Peyer's patch (tissue), 4 donors: ENCODE results near the gene PKN3. TPM values are rescaled to one million over a fixed set of nuclear protein-coding genes. Genes with fewer than 3 reads are reported as not detected.

Experiments used
- DNase-seq, 3 donors: peaks; one replicate each; pipeline ENCODE4 v3.0.0-alpha.2; 2017 to 2019
- H3K27ac ChIP-seq, 4 donors: fragments of 200-600 bp; sonication (generic); one replicate each; pipeline ENCODE4 v1.5.1; 2016 to 2019
- H3K27me3 ChIP-seq, 2 donors: fragments of 200-600 bp; sonication (generic); one replicate each; pipeline ENCODE4 v1.5.1; 2019
- H3K36me3 ChIP-seq, 3 donors: fragments of 200-600 bp; sonication (generic); one replicate each; pipeline ENCODE4 v1.5.1; 2016 to 2019
- H3K4me1 ChIP-seq, 4 donors: fragments of 200-600 bp; sonication (generic); one replicate each; pipeline ENCODE4 v1.5.1; 2016 to 2019
- H3K4me3 ChIP-seq, 4 donors: fragments of 200-600 bp; sonication (generic); 1 replicate in 3 of 4; 2 replicates in 1 of 4; pipeline ENCODE4 v1.5.1; 2016 to 2019; ENCODE audit warnings: mild to moderate bottlenecking in 1 of 4
- H3K9me3 ChIP-seq, 4 donors: fragments of 200-600 bp; sonication (generic); one replicate each; pipeline ENCODE4 v1.5.1; 2016 to 2019; ENCODE audit warnings: mild to moderate bottlenecking in 1 of 4
- POLR2A ChIP-seq, 2 donors: fragments of 450-650 bp; IDR thresholded peaks; one replicate each; pipeline ENCODE4 v1.5.1; 2017; ENCODE audit warnings: antibody characterized with exemption in 2 of 2, mild to moderate bottlenecking in 2 of 2, moderate library complexity in 2 of 2
- total RNA-seq, 4 donors: library from RNA; depleted of rRNA; stranded (reverse); fragments of >200 nt; gene quantifications; one replicate each; pipeline ENCODE4 v1.1.0, GENCODE V29; 2016
- TF ChIP-seq, protein P1 (sequence below), 6 experiments: fragments of 450-650 bp in 4 of 6; fragments of 200-600 bp in 2 of 6; sonication (generic) in 1 of 6; IDR thresholded peaks; one replicate each; pipeline ENCODE4 v1.5.1; 2017 to 2019; ENCODE audit warnings: antibody characterized with exemption in 6 of 6, mild to moderate bottlenecking in 3 of 6, moderate library complexity in 1 of 6

The PKN3 gene
- total RNA-seq, 4 donors from 2014 or later: 5.6 to 15.7 (median 9.3) TPM

DNA sequence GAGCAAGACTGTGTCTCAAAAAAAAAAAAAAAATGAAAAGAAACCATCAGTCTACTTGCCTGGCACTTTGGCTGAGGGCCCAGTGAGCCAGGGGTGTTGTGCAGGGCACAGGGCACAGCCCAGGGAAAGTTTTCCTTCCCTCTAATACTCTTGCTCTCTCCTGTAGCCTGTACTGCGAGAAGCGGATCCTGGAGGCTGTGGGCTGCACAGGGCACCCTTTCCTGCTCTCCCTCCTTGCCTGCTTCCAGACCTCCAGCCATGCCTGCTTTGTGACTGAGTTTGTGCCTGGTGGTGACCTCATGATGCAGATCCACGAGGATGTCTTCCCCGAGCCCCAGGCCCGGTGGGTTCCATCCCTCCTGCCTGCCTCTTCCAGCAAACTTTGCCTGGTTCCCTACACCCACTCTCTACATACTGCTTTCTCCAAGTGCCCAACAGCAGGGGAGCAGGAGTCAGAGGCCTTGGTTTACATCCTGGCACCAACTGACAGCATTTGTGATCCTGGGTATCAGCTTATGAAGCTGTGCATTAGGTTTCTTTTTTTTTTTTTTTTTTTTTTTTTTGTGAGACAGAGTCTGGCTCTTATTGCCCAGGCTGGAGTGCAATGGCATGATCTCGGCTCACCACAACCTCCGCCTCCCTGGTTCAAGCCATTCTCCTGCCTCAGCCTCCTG, 14.4 kb downstream of the PKN3 start:
- no peaks in the 10 kb centered on the region for H3K9me3 ChIP-seq
- peaks cover 0 to 5% (median 0%) of the 10 kb centered on the region in 3 donors for H3K36me3 ChIP-seq
- DNase-seq: peak in 1 of 3 donors; percentile 36
- no peak for TF ChIP-seq POLR2A (IDR thresholded peaks at IDR 0.05)
- TF ChIP-seq, protein P1, sequence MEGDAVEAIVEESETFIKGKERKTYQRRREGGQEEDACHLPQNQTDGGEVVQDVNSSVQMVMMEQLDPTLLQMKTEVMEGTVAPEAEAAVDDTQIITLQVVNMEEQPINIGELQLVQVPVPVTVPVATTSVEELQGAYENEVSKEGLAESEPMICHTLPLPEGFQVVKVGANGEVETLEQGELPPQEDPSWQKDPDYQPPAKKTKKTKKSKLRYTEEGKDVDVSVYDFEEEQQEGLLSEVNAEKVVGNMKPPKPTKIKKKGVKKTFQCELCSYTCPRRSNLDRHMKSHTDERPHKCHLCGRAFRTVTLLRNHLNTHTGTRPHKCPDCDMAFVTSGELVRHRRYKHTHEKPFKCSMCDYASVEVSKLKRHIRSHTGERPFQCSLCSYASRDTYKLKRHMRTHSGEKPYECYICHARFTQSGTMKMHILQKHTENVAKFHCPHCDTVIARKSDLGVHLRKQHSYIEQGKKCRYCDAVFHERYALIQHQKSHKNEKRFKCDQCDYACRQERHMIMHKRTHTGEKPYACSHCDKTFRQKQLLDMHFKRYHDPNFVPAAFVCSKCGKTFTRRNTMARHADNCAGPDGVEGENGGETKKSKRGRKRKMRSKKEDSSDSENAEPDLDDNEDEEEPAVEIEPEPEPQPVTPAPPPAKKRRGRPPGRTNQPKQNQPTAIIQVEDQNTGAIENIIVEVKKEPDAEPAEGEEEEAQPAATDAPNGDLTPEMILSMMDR (IDR thresholded peaks at IDR 0.05): no peak
- no peak overlapping the region for H3K4me3 ChIP-seq
- no peak overlapping the region for H3K27ac ChIP-seq
- no peaks in the 10 kb centered on the region for H3K27me3 ChIP-seq
- H3K4me1 ChIP-seq: peaks cover 0 to 5% (median 0%) of the 10 kb centered on the region in 4 donors

DNA sequence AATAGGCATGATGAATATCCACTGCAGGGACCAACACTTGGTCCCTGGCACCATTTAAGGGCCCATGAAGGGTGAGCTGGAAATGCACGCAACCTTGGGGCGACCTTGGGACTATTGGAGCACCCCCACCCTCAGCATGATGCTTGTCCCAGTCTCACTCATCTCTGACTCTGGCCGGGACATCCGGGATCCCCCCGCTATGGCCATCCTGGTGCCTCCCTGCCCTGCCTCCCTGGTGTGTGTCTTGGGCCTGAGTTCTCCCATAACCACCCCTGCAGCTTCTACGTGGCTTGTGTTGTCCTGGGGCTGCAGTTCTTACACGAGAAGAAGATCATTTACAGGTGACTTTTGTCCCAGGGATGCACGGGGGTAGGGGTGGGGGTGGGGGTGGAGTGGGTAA, 15.7 kb downstream of the PKN3 start:
- H3K27ac ChIP-seq: no peak overlapping the region
- H3K27me3 ChIP-seq: no peaks in the 10 kb centered on the region
- H3K4me1 ChIP-seq: peaks cover 0 to 11% (median 1%) of the 10 kb centered on the region in 4 donors
- TF ChIP-seq POLR2A (IDR thresholded peaks at IDR 0.05): no peak
- TF ChIP-seq, protein P1 (IDR thresholded peaks at IDR 0.05): no peak
- H3K36me3 ChIP-seq: peaks cover 0 to 5% (median 0%) of the 10 kb centered on the region in 3 donors
- DNase-seq: no peak
- H3K9me3 ChIP-seq: no peaks in the 10 kb centered on the region
- H3K4me3 ChIP-seq: no peak overlapping the region

DNA sequence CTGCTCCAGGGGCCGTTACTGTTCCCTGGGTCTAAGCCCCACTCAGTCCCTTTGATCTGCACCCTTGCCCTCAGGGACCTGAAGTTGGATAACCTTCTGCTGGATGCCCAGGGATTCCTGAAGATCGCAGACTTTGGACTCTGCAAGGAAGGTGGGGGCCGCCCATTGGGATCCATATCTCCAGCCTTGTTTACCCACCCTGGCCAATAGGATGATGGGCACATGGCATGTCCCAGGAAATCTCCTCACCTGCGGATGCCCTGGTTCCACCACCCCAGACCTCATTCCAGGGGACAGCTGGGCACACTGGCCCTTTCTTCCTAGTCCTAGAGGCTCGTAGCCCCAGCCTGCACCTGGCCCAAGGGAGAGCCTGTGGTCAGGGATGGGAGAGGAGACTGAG, 16.2 kb downstream of the PKN3 start:
- Histone ChIP-seq H3K36me3 (peaks cover 0 to 5% (median 0%) of the 10 kb centered on the region in 3 donors), H3K4me3 (no peak overlapping the region), H3K27ac (no peak overlapping the region), H3K9me3 (no peaks in the 10 kb centered on the region), H3K4me1 (peaks cover 0 to 15% (median 4%) of the 10 kb centered on the region in 4 donors), H3K27me3 (no peaks in the 10 kb centered on the region)
- peak in 1 of 3 donors; percentile 54 for DNase-seq
- TF ChIP-seq, protein P1 (IDR thresholded peaks at IDR 0.05): no peak
- no peak for TF ChIP-seq POLR2A (IDR thresholded peaks at IDR 0.05)

DNA sequence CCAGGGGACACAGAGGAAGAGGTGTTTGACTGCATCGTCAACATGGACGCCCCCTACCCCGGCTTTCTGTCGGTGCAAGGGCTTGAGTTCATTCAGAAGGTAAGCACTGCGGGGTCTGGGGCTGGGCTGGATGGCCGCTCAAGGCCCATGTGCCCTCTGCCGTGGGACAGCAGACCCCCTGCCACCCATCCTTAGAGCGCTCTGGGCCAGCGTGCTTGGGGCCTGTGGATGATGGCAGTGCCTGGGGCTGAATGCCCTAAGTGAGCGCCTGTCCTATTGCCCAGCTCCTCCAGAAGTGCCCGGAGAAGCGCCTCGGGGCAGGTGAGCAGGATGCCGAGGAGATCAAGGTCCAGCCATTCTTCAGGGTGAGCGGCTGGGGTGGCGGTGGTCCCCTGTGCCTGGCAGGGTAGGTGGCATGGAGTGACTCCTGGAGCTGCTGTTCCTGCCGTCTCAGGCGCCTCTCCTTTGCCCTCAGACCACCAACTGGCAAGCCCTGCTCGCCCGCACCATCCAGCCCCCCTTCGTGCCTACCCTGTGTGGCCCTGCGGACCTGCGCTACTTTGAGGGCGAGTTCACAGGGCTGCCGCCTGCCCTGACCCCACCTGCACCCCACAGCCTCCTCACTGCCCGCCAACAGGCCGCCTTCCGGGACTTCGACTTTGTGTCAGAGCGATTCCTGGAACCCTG, 17.8 kb downstream of the PKN3 start:
- H3K27me3 ChIP-seq: no peaks in the 10 kb centered on the region
- no peak overlapping the region for H3K4me3 ChIP-seq
- H3K36me3 ChIP-seq: peaks cover 0 to 5% (median 0%) of the 10 kb centered on the region in 3 donors
- no peak for DNase-seq
- H3K27ac ChIP-seq: peak overlapping the region in 3 of 4 donors; percentile 27 to 85 (median 75)
- TF ChIP-seq, protein P1 (IDR thresholded peaks at IDR 0.05): no peak
- TF ChIP-seq POLR2A (IDR thresholded peaks at IDR 0.05): no peak
- H3K4me1 ChIP-seq: peaks cover 0 to 16% (median 4%) of the 10 kb centered on the region in 4 donors
- no peaks in the 10 kb centered on the region for H3K9me3 ChIP-seq

DNA sequence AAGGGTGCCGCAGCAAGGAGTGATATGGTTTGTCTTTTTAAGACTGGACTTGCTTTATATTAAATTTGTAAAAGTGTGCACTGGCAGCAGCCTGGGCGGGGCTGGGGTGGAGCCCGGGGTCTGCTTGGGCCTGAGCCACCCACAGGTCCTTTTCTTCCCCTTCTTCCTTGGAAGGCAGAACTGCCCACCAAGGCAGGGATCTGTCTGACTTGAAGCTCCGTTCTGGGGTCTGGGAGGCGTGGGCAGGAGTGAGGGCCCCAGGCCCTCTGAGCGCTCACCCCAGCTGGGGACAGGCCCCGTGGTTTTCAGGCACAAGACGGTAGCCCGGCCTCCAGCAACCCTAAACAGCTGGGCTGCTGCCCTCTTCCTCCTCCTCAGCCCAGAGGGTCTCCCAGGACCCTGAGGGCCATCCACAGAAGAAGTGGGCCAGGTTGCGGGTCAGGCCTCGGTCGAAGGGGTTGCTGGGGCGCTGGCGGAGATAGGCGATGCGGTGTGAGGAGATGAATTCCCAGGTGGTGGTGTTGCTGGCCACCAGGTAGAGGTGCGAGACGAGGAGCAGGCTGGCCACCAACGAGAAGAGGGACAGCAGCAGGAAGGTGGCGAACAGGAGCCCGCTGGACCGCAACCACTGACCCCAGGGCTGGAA, 18.7 kb downstream of the PKN3 start:
- Histone ChIP-seq H3K4me1 (peaks cover 0 to 16% (median 4%) of the 10 kb centered on the region in 4 donors), H3K27ac (no peak overlapping the region), H3K4me3 (no peak overlapping the region), H3K36me3 (peaks cover 0 to 5% (median 0%) of the 10 kb centered on the region in 3 donors), H3K9me3 (no peaks in the 10 kb centered on the region), H3K27me3 (no peaks in the 10 kb centered on the region)
- TF ChIP-seq, protein P1 (IDR thresholded peaks at IDR 0.05): no peak
- TF ChIP-seq POLR2A (IDR thresholded peaks at IDR 0.05): no peak
- no peak for DNase-seq
